GM12878 (cell line): ENCODE data around the gene SMR3A. TPM values are rescaled to one million over a fixed set of nuclear protein-coding genes. Genes with fewer than 3 reads are reported as not detected.

Experiments
- DPF2 ChIP-seq: fragments of 450-650 bp; IDR thresholded peaks from 2 replicates; pipeline ENCODE4 v1.6.1; 2017; ENCODE audit warnings: mild to moderate bottlenecking
- NBN ChIP-seq: fragments of 450-650 bp; IDR thresholded peaks from 2 replicates; pipeline ENCODE4 v1.6.1; 2016
- NFXL1 ChIP-seq: fragments of 450-650 bp; IDR thresholded peaks from 2 replicates; pipeline ENCODE4 v1.6.1; 2017; ENCODE audit warnings: antibody characterized with exemption, mild to moderate bottlenecking, borderline replicate concordance
- NFYB ChIP-seq: IDR thresholded peaks from 2 replicates; pipeline ENCODE4 v1.6.1; 2011; ENCODE audit warnings: low read depth, mild to moderate bottlenecking, low read length, improper control_type of control experiment, moderate library complexity; ENCODE audit not compliant: insufficient read depth
- NR2F1 ChIP-seq: fragments of 450-650 bp; conservative IDR thresholded peaks from 2 replicates; pipeline ENCODE4 v1.6.1; 2017; ENCODE audit warnings: mild to moderate bottlenecking
- PAX5 ChIP-seq: IDR thresholded peaks from 2 replicates; pipeline ENCODE4 v1.6.1; 2011; ENCODE audit warnings: low read depth, low read length, borderline replicate concordance
- RAD51 ChIP-seq: fragments of 450-650 bp; IDR thresholded peaks from 2 replicates; pipeline ENCODE4 v1.6.1; 2016; ENCODE audit warnings: moderate library complexity, mild to moderate bottlenecking, inconsistent platforms
- SMARCA5 ChIP-seq: fragments of 450-650 bp; IDR thresholded peaks from 2 replicates; pipeline ENCODE4 v1.6.1; 2017; ENCODE audit warnings: mild to moderate bottlenecking
- ZNF217 ChIP-seq: fragments of 450-650 bp; IDR thresholded peaks from 2 replicates; pipeline ENCODE4 v1.6.1; 2017; ENCODE audit warnings: antibody characterized with exemption, mild to moderate bottlenecking
- ZNF384 ChIP-seq: IDR thresholded peaks from 2 replicates; pipeline ENCODE4 v1.6.1; 2012; ENCODE audit warnings: low read depth, mild to moderate bottlenecking, low read length, improper control_type of control experiment, borderline replicate concordance
- polyA plus RNA-seq, 11 experiments: library from polyadenylated mRNA; depleted of rRNA in 4 of 11; unstranded in 6 of 11; stranded (reverse) in 5 of 11; fragments of >200 nt; fragmentation: Nextera tagmentation in 4 of 11; fragmentation: Illumina TruSeq in 1 of 11; extraction: Ambion mirVana in 4 of 11; extraction: Trizol in 1 of 11; gene quantifications; 1 replicate in 1 of 11; 2 replicates in 10 of 11; pipeline versions ENCODE4 v1.2.1 to v1.2.3, GENCODE V29; 2011 to 2016; ENCODE audit warnings: inconsistent platforms in 2 of 11, missing spikeins in 2 of 11, low read depth in 1 of 11
- total RNA-seq, 4 experiments: library from RNA; depleted of rRNA in 3 of 4; stranded (reverse); fragments of >200 nt in 3 of 4; fragmentation: Illumina TruSeq in 1 of 4; extraction: Trizol in 1 of 4; gene quantifications; 2 replicates each; pipeline versions ENCODE4 v1.2.1 to v1.2.3, GENCODE V29; 2013 to 2021
- TF ChIP-seq, protein P1 (sequence below): fragments of 450-650 bp; IDR thresholded peaks from 2 replicates; pipeline ENCODE4 v1.6.1; 2016; ENCODE audit warnings: mild to moderate bottlenecking
- TF ChIP-seq, protein P2 (sequence below), 3 experiments: IDR thresholded peaks in 2 of 3; conservative IDR thresholded peaks in 1 of 3; 2 replicates each; pipeline ENCODE4 v1.5.1; 2011; ENCODE audit warnings: low read depth in 3 of 3, low read length in 3 of 3, mild to moderate bottlenecking in 3 of 3, control low read depth in 2 of 3, moderate library complexity in 2 of 3, inconsistent platforms in 1 of 3, mixed read lengths in 1 of 3; ENCODE audit not compliant: control insufficient read depth in 2 of 3, insufficient read depth in 1 of 3; ENCODE audit errors: extremely low read depth in 1 of 3

The SMR3A gene
- total and polyA plus RNA-seq, 10 of the 15 experiments (the other 5 are each of a cell fraction or from before 2014, with no cell fraction given): not detected

DNA sequence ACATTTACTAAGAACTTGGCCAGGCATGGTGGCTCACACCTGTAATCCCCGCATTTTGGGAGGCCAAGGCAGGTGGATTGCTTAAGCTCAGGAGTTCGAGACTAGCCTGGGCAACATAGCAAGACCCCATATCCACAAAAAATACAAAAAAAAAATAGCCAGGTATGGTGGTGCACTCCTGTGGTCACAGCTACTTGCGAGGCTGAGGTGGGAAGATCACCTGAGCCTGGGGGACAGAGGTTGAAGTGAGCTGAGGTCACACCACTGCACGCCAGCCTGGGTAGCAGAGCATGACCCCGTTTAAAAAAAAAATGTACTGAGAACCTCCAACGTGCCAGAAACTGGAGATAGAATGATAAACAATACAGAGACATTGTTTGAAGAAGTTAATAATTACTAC, 45.2 kb downstream of the SMR3A start (continued):
- TF ChIP-seq NFXL1: no peak
- peak; percentile 90 for TF ChIP-seq ZNF217
- TF ChIP-seq, protein P1, sequence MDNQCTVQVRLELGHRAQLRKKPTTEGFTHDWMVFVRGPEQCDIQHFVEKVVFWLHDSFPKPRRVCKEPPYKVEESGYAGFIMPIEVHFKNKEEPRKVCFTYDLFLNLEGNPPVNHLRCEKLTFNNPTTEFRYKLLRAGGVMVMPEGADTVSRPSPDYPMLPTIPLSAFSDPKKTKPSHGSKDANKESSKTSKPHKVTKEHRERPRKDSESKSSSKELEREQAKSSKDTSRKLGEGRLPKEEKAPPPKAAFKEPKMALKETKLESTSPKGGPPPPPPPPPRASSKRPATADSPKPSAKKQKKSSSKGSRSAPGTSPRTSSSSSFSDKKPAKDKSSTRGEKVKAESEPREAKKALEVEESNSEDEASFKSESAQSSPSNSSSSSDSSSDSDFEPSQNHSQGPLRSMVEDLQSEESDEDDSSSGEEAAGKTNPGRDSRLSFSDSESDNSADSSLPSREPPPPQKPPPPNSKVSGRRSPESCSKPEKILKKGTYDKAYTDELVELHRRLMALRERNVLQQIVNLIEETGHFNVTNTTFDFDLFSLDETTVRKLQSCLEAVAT: peak; percentile 59; the same call in 1 of the 2 replicates
- TF ChIP-seq NFYB: no peak
- TF ChIP-seq, protein P2, sequence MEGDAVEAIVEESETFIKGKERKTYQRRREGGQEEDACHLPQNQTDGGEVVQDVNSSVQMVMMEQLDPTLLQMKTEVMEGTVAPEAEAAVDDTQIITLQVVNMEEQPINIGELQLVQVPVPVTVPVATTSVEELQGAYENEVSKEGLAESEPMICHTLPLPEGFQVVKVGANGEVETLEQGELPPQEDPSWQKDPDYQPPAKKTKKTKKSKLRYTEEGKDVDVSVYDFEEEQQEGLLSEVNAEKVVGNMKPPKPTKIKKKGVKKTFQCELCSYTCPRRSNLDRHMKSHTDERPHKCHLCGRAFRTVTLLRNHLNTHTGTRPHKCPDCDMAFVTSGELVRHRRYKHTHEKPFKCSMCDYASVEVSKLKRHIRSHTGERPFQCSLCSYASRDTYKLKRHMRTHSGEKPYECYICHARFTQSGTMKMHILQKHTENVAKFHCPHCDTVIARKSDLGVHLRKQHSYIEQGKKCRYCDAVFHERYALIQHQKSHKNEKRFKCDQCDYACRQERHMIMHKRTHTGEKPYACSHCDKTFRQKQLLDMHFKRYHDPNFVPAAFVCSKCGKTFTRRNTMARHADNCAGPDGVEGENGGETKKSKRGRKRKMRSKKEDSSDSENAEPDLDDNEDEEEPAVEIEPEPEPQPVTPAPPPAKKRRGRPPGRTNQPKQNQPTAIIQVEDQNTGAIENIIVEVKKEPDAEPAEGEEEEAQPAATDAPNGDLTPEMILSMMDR (IDR thresholded peaks at IDR 0.05 in 2 of 3, conservative IDR thresholded peaks at IDR 0.05 in 1 of 3; ENCODE audit: control insufficient read depth in 2 of 3, extremely low read depth in 1 of 3, insufficient read depth in 1 of 3, low read depth in 3 of 3, low read length in 3 of 3): no peak
- TF ChIP-seq SMARCA5: peak; percentile 79; the same call in 1 of the 2 replicates
- peak; percentile 71; the same call in 1 of the 2 replicates for TF ChIP-seq NBN
- peak; percentile 61; the same call in 1 of the 2 replicates for TF ChIP-seq DPF2
- TF ChIP-seq NR2F1: peak; percentile 74
- TF ChIP-seq ZNF384: peak; percentile 70
- 0 out of 2 replicates have a peak, but pooled peaks have one; percentile 12 for TF ChIP-seq RAD51
- peak; percentile 92 for TF ChIP-seq PAX5

Other genes with a start within 250 kb of the SMR3A start
Only the 7 nearest of the 10 such genes appear.
- not detected in 2 replicates for gene FDCSP, start 134.6 kb upstream of the SMR3A start, total RNA-seq (2014; rRNA removed)
- gene FDCSP, start 134.6 kb upstream of the SMR3A start, total RNA-seq (2014; rRNA removed; fragmentation: Illumina TruSeq; extraction: Trizol): not detected in 2 replicates
- not detected in 2 replicates for gene FDCSP, start 134.6 kb upstream of the SMR3A start, total RNA-seq (2021)
- gene FDCSP, start 134.6 kb upstream of the SMR3A start, polyA plus RNA-seq (2011; rRNA removed): not detected in 2 replicates
- not detected in 2 replicates for gene FDCSP, start 134.6 kb upstream of the SMR3A start, polyA plus RNA-seq (2014; fragmentation: Illumina TruSeq; extraction: Trizol)
- not detected for gene FDCSP, start 134.6 kb upstream of the SMR3A start, polyA plus RNA-seq (2014; fragmentation: Nextera tagmentation; extraction: Ambion mirVana)
- gene FDCSP, start 134.6 kb upstream of the SMR3A start, polyA plus RNA-seq (2014; rRNA removed): not detected in 2 replicates
- gene FDCSP, start 134.6 kb upstream of the SMR3A start, polyA plus RNA-seq (2016; fragmentation: Nextera tagmentation; extraction: Ambion mirVana): not detected
- gene CSN3, start 118.2 kb upstream of the SMR3A start, total RNA-seq (2014; rRNA removed): not detected in 2 replicates
- gene CSN3, start 118.2 kb upstream of the SMR3A start, total RNA-seq (2014; rRNA removed; fragmentation: Illumina TruSeq; extraction: Trizol): not detected in 2 replicates
- gene CSN3, start 118.2 kb upstream of the SMR3A start, total RNA-seq (2021): not detected in 2 replicates
- gene CSN3, start 118.2 kb upstream of the SMR3A start, polyA plus RNA-seq (2011; rRNA removed): not detected in 2 replicates
- gene CSN3, start 118.2 kb upstream of the SMR3A start, polyA plus RNA-seq (2014; fragmentation: Illumina TruSeq; extraction: Trizol): not detected in 2 replicates
- not detected for gene CSN3, start 118.2 kb upstream of the SMR3A start, polyA plus RNA-seq (2014; fragmentation: Nextera tagmentation; extraction: Ambion mirVana)
- not detected in 2 replicates for gene CSN3, start 118.2 kb upstream of the SMR3A start, polyA plus RNA-seq (2014; rRNA removed)
- not detected for gene CSN3, start 118.2 kb upstream of the SMR3A start, polyA plus RNA-seq (2016; fragmentation: Nextera tagmentation; extraction: Ambion mirVana)
- not detected in 2 replicates for gene CABS1, start 25.8 kb upstream of the SMR3A start, total RNA-seq (2014; rRNA removed)
- gene CABS1, start 25.8 kb upstream of the SMR3A start, total RNA-seq (2014; rRNA removed; fragmentation: Illumina TruSeq; extraction: Trizol): not detected in 2 replicates
- not detected in 2 replicates for gene CABS1, start 25.8 kb upstream of the SMR3A start, total RNA-seq (2021)
- not detected in 2 replicates for gene CABS1, start 25.8 kb upstream of the SMR3A start, polyA plus RNA-seq (2011; rRNA removed)
- not detected in 2 replicates for gene CABS1, start 25.8 kb upstream of the SMR3A start, polyA plus RNA-seq (2014; fragmentation: Illumina TruSeq; extraction: Trizol)
- gene CABS1, start 25.8 kb upstream of the SMR3A start, polyA plus RNA-seq (2014; fragmentation: Nextera tagmentation; extraction: Ambion mirVana): not detected
- not detected in 2 replicates for gene CABS1, start 25.8 kb upstream of the SMR3A start, polyA plus RNA-seq (2014; rRNA removed)
- not detected for gene CABS1, start 25.8 kb upstream of the SMR3A start, polyA plus RNA-seq (2016; fragmentation: Nextera tagmentation; extraction: Ambion mirVana)
- gene SMR3B, start 22.4 kb downstream of the SMR3A start, total RNA-seq (2014; rRNA removed): not detected in 2 replicates
- not detected in 2 replicates for gene SMR3B, start 22.4 kb downstream of the SMR3A start, total RNA-seq (2014; rRNA removed; fragmentation: Illumina TruSeq; extraction: Trizol)
- not detected in 2 replicates for gene SMR3B, start 22.4 kb downstream of the SMR3A start, total RNA-seq (2021)
- not detected in 2 replicates for gene SMR3B, start 22.4 kb downstream of the SMR3A start, polyA plus RNA-seq (2011; rRNA removed)
- not detected in 2 replicates for gene SMR3B, start 22.4 kb downstream of the SMR3A start, polyA plus RNA-seq (2014; fragmentation: Illumina TruSeq; extraction: Trizol)
- not detected for gene SMR3B, start 22.4 kb downstream of the SMR3A start, polyA plus RNA-seq (2014; fragmentation: Nextera tagmentation; extraction: Ambion mirVana)
- gene SMR3B, start 22.4 kb downstream of the SMR3A start, polyA plus RNA-seq (2014; rRNA removed): not detected in 2 replicates
- gene SMR3B, start 22.4 kb downstream of the SMR3A start, polyA plus RNA-seq (2016; fragmentation: Nextera tagmentation; extraction: Ambion mirVana): under 1 TPM in 1 of 2 experiments, not detected in 1; 0.32 TPM
- not detected in 2 replicates for gene OPRPN, start 37.2 kb downstream of the SMR3A start, total RNA-seq (2014; rRNA removed)
- not detected in 2 replicates for gene OPRPN, start 37.2 kb downstream of the SMR3A start, total RNA-seq (2014; rRNA removed; fragmentation: Illumina TruSeq; extraction: Trizol)
- not detected in 2 replicates for gene OPRPN, start 37.2 kb downstream of the SMR3A start, total RNA-seq (2021)
- gene OPRPN, start 37.2 kb downstream of the SMR3A start, polyA plus RNA-seq (2011; rRNA removed): 0.33 TPM in 1 of 2 replicates, not detected in the other
- gene OPRPN, start 37.2 kb downstream of the SMR3A start, polyA plus RNA-seq (2014; fragmentation: Illumina TruSeq; extraction: Trizol): 0.16 TPM in 1 of 2 replicates, not detected in the other
- not detected for gene OPRPN, start 37.2 kb downstream of the SMR3A start, polyA plus RNA-seq (2014; fragmentation: Nextera tagmentation; extraction: Ambion mirVana)
- gene OPRPN, start 37.2 kb downstream of the SMR3A start, polyA plus RNA-seq (2014; rRNA removed): 0.32 TPM in 1 of 2 replicates, not detected in the other
- not detected for gene OPRPN, start 37.2 kb downstream of the SMR3A start, polyA plus RNA-seq (2016; fragmentation: Nextera tagmentation; extraction: Ambion mirVana)
- not detected in 2 replicates for gene MUC7, start 111.4 kb downstream of the SMR3A start, total RNA-seq (2014; rRNA removed)
- not detected in 2 replicates for gene MUC7, start 111.4 kb downstream of the SMR3A start, total RNA-seq (2014; rRNA removed; fragmentation: Illumina TruSeq; extraction: Trizol)
- gene MUC7, start 111.4 kb downstream of the SMR3A start, total RNA-seq (2021): not detected in 2 replicates
- gene MUC7, start 111.4 kb downstream of the SMR3A start, polyA plus RNA-seq (2011; rRNA removed): not detected in 2 replicates
- not detected in 2 replicates for gene MUC7, start 111.4 kb downstream of the SMR3A start, polyA plus RNA-seq (2014; fragmentation: Illumina TruSeq; extraction: Trizol)
- gene MUC7, start 111.4 kb downstream of the SMR3A start, polyA plus RNA-seq (2014; fragmentation: Nextera tagmentation; extraction: Ambion mirVana): not detected
- not detected in 2 replicates for gene MUC7, start 111.4 kb downstream of the SMR3A start, polyA plus RNA-seq (2014; rRNA removed)
- gene MUC7, start 111.4 kb downstream of the SMR3A start, polyA plus RNA-seq (2016; fragmentation: Nextera tagmentation; extraction: Ambion mirVana): not detected
- not detected in 2 replicates for gene AMTN, start 157.8 kb downstream of the SMR3A start, total RNA-seq (2014; rRNA removed)
- not detected in 2 replicates for gene AMTN, start 157.8 kb downstream of the SMR3A start, total RNA-seq (2014; rRNA removed; fragmentation: Illumina TruSeq; extraction: Trizol)
- gene AMTN, start 157.8 kb downstream of the SMR3A start, total RNA-seq (2021): not detected in 2 replicates
- not detected in 2 replicates for gene AMTN, start 157.8 kb downstream of the SMR3A start, polyA plus RNA-seq (2011; rRNA removed)
- gene AMTN, start 157.8 kb downstream of the SMR3A start, polyA plus RNA-seq (2014; fragmentation: Illumina TruSeq; extraction: Trizol): not detected in 2 replicates
- not detected for gene AMTN, start 157.8 kb downstream of the SMR3A start, polyA plus RNA-seq (2014; fragmentation: Nextera tagmentation; extraction: Ambion mirVana)
- not detected in 2 replicates for gene AMTN, start 157.8 kb downstream of the SMR3A start, polyA plus RNA-seq (2014; rRNA removed)
- not detected for gene AMTN, start 157.8 kb downstream of the SMR3A start, polyA plus RNA-seq (2016; fragmentation: Nextera tagmentation; extraction: Ambion mirVana)